Measurements from ENCODE around the gene NUDT14. TPM values are rescaled to one million over a fixed set of nuclear protein-coding genes. Genes with fewer than 3 reads are reported as not detected.

Gene NUDT14
- total RNA-seq, 2 donors from 2014 or later, result 32.9 to 36.5 TPM

DNA sequence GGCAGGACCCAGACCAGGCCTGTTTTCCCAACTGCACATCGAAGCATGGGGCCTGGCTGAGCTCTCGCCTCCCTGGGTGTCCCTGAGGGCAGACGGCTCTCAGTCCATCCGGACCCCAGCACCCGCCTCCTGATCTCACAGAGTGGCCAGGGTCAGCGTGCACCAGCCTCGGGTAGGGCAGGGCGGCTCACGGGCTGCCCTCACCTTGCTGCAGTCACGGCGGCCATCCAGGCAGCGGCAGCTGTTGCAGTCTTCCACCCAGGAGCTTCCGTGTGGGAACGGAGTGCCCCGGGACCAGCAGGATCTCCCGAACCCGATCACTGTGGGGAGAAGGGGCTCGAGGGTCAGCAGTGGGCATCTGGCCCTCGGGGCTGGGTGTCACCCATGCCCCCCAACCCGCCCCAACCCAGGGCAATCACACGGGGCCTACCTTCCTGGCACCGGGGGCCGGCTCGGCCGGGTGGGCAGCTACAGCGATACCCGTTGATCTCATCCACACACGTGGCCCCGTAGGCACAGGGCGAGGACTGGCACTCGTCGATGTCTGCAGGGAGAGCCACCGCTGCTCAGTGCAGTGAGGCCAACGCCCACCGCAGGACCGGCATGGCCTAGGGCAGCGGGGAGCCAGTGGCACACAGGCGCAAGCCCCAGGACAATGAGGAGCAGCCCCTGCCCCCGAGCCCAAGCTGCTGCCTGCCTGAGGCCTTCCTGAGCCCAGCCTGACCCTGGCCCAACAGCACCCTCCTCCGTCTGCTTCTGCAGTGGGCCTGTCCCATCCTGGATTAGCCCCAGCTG, 34.7 kb downstream of the NUDT14 start:
- DNase-seq (ENCODE audit: low spot score), result no peak
- intact Hi-C loops (cut with DNase I), result no loop called here
- Histone ChIP-seq H3K4me3 (no peak overlapping the region), H3K36me3 (no peaks in the 10 kb centered on the region), H3K27me3 (replicated peaks; ENCODE audit: insufficient read depth) (no peaks in the 10 kb centered on the region), H3K4me1 (replicated peaks) (no peaks in the 10 kb centered on the region), H3K27ac (no peak overlapping the region), H3K9me3 (no peaks in the 10 kb centered on the region)
- 91% methylated on average over 39 of the region's 40 CpGs for WGBS
- TF ChIP-seq, protein P1, sequence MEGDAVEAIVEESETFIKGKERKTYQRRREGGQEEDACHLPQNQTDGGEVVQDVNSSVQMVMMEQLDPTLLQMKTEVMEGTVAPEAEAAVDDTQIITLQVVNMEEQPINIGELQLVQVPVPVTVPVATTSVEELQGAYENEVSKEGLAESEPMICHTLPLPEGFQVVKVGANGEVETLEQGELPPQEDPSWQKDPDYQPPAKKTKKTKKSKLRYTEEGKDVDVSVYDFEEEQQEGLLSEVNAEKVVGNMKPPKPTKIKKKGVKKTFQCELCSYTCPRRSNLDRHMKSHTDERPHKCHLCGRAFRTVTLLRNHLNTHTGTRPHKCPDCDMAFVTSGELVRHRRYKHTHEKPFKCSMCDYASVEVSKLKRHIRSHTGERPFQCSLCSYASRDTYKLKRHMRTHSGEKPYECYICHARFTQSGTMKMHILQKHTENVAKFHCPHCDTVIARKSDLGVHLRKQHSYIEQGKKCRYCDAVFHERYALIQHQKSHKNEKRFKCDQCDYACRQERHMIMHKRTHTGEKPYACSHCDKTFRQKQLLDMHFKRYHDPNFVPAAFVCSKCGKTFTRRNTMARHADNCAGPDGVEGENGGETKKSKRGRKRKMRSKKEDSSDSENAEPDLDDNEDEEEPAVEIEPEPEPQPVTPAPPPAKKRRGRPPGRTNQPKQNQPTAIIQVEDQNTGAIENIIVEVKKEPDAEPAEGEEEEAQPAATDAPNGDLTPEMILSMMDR (IDR thresholded peaks at IDR 0.05), result no peak
- TF ChIP-seq POLR2AphosphoS5 (IDR thresholded peaks at IDR 0.05) (no peak), POLR2A (IDR thresholded peaks at IDR 0.05) (no peak)

DNA sequence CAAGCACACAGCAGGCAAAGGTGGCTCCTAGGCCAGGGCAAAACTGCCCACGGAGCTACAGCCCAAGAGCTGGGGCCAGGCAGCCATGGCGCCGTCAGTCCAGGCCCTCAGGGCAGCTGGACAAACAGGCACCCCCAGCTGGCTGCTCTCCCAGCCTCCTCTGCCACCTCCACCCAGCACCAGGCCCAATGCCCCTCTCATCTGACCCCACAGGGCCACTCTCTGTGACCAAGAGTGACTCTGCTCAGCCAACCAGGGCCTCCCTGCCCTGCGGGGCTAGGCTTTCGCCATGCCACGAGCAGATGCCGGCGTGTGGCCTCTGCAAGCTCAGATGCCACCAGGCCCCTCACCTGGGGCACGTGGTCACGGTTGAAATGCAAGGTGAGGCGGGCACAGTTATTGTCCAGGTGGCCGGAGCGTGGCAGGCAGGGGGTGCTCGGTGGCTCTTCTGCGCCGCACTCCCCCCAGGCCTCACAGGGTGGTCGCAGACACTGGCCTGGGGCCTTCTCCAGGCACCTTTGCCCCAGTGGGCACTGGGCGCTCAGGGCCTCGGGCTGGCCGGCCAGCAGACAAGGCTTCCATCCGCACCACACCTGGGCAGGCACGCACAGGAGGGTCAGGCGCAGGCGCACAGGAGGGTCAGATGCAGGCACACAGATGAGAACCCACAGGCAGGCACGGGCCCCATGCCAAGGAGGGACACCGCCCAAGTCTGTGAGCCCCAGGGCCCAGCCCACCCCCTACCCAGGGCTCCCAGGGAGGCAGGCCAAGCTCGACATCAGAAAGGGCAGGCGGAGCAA, 35.5 kb downstream of the NUDT14 start:
- TF ChIP-seq POLR2A (IDR thresholded peaks at IDR 0.05) (no peak), POLR2AphosphoS5 (IDR thresholded peaks at IDR 0.05) (no peak)
- TF ChIP-seq, protein P1 (IDR thresholded peaks at IDR 0.05), result no peak
- Histone ChIP-seq H3K27ac (no peak overlapping the region), H3K4me3 (no peak overlapping the region), H3K27me3 (replicated peaks; ENCODE audit: insufficient read depth) (no peaks in the 10 kb centered on the region), H3K9me3 (no peaks in the 10 kb centered on the region), H3K36me3 (no peaks in the 10 kb centered on the region), H3K4me1 (replicated peaks) (no peaks in the 10 kb centered on the region)
- 91% methylated on average over 28 of the region's 28 CpGs for WGBS
- intact Hi-C loops (cut with DNase I), result no loop called here
- no peak for DNase-seq (ENCODE audit: low spot score)

DNA sequence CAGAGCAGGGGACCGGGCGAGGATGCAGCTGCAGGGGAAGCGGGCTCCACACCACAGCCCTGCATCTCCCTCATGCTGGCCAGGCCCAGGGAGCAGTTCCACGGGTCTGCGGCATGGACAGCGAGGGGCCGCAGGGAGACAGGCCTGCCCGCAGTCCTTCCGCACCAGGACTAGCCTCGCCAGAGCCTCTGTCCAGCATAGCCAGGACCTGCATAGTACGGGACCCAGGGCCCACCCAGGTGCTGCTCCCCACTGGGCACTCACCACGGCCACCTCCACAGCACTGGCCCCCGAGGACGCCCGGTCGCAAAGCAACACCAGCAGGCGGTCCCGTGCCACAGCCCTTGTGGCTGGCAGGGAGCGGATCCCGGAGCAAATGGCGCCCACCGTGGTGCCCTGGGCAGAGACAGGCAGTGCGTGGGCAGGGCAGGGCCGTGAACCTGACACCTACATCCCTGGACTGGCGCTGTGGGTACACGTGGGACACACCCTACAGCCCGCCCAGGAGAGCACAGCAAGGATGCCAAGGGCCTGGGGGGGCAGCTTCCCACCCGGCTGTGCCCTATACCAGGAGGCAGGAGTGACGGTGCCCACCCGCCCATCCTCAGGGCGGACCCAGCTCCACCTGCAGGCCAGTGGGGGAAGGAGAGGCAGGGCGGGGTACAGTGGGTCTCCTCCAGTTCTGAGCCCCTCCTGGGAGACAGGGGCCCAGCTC, 36.3 kb downstream of the NUDT14 start:
- TF ChIP-seq, protein P1 (IDR thresholded peaks at IDR 0.05), result no peak
- TF ChIP-seq POLR2AphosphoS5 (IDR thresholded peaks at IDR 0.05) (no peak), POLR2A (IDR thresholded peaks at IDR 0.05) (no peak)
- Histone ChIP-seq H3K27me3 (replicated peaks; ENCODE audit: insufficient read depth) (no peaks in the 10 kb centered on the region), H3K4me3 (no peak overlapping the region), H3K36me3 (no peaks in the 10 kb centered on the region), H3K27ac (no peak overlapping the region), H3K4me1 (replicated peaks) (no peaks in the 10 kb centered on the region), H3K9me3 (no peaks in the 10 kb centered on the region)
- intact Hi-C loops (cut with DNase I), result no loop called here
- DNase-seq (ENCODE audit: low spot score), result no peak
- 92% methylated on average over 31 of the region's 32 CpGs for WGBS

DNA sequence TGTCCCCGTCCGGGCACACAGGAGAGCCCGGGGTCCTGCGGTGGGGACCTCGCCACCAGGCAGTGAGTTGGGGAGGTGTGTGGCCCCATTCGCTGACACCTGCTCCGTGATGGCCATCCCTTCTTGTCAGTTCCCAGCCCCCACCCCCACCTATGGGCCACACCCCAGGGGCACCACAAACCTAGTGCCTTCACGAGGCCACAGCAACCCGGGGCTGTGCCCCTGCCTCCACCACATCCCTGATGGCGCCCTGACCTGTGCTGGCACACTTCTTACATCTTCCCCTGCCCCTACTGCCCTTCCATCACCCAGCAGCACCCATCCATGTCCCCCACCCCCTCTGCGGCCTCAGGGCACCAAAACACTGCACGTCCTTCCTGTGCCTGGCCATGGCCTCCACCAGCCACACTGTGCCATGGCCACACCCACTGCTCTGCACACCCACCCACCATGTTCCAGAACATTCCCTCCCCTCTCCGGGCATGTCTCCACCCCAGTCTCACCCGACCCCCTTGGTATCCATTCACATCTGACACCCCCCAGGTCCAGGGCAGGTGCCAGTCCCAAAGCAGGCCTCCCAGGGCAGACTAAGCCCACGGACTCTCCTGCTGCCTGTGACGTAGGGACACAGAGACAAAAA, 37.0 kb downstream of the NUDT14 start:
- TF ChIP-seq POLR2AphosphoS5 (IDR thresholded peaks at IDR 0.05) (no peak), POLR2A (IDR thresholded peaks at IDR 0.05) (no peak)
- TF ChIP-seq, protein P1 (IDR thresholded peaks at IDR 0.05), result no peak
- Histone ChIP-seq H3K9me3 (no peaks in the 10 kb centered on the region), H3K27ac (no peak overlapping the region), H3K36me3 (no peaks in the 10 kb centered on the region), H3K4me3 (no peak overlapping the region), H3K27me3 (replicated peaks; ENCODE audit: insufficient read depth) (no peaks in the 10 kb centered on the region), H3K4me1 (replicated peaks) (no peaks in the 10 kb centered on the region)
- intact Hi-C loops (cut with DNase I), result no loop called here
- no peak for DNase-seq (ENCODE audit: low spot score)
- WGBS, result 87% methylated on average over 16 of the region's 16 CpGs

All from prostate gland (tissue), 2 donors.